ENCODE data around the gene CHST1.

DNA sequence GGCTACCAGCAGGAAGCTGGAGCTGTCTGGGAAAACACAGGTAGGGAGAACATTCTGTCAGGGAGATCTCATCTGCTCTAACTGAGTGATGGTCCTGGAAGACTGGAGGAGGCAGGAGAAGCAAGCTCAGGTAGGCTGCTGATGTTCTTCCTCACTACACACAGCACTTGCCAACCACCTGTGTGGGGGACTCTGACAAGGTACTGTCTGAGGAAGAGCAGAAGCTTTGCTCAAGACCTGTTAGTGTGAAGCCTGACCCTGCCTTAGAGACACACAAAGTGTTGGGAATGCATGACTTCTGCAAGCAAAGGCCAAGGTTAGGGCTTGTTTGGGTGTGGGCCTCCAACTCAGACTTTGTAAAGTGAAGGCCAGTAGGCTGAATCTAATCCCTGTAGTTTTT is 46.5 kb downstream of the CHST1 start:
- TF ChIP-seq ZNF114 (CRISPR knock-in tag; IDR thresholded peaks at IDR 0.05) (no peak), POLR2AphosphoS5 (IDR thresholded peaks at IDR 0.05; ENCODE audit: low read depth) (no peak), EZH2phosphoT487 (IDR thresholded peaks at IDR 0.05; ENCODE audit: unreplicated experiment) (no peak), JUNB (IDR thresholded peaks at IDR 0.05; ENCODE audit: unreplicated experiment) (no peak), EZH2 (IDR thresholded peaks at IDR 0.05; ENCODE audit: low read depth, unreplicated experiment) (no peak), STAT1 (IDR thresholded peaks at IDR 0.05; ENCODE audit: unreplicated experiment) (no peak), ZNF331 (CRISPR knock-in tag; IDR thresholded peaks at IDR 0.05; ENCODE audit: low read depth) (no peak), NANOG (IDR thresholded peaks at IDR 0.05; ENCODE audit: borderline replicate concordance) (no peak)
- TF ChIP-seq, protein P1, sequence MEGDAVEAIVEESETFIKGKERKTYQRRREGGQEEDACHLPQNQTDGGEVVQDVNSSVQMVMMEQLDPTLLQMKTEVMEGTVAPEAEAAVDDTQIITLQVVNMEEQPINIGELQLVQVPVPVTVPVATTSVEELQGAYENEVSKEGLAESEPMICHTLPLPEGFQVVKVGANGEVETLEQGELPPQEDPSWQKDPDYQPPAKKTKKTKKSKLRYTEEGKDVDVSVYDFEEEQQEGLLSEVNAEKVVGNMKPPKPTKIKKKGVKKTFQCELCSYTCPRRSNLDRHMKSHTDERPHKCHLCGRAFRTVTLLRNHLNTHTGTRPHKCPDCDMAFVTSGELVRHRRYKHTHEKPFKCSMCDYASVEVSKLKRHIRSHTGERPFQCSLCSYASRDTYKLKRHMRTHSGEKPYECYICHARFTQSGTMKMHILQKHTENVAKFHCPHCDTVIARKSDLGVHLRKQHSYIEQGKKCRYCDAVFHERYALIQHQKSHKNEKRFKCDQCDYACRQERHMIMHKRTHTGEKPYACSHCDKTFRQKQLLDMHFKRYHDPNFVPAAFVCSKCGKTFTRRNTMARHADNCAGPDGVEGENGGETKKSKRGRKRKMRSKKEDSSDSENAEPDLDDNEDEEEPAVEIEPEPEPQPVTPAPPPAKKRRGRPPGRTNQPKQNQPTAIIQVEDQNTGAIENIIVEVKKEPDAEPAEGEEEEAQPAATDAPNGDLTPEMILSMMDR (conservative IDR thresholded peaks at IDR 0.05; ENCODE audit: low read depth in 2 of 2), result no peak
- TF ChIP-seq, protein P2, sequence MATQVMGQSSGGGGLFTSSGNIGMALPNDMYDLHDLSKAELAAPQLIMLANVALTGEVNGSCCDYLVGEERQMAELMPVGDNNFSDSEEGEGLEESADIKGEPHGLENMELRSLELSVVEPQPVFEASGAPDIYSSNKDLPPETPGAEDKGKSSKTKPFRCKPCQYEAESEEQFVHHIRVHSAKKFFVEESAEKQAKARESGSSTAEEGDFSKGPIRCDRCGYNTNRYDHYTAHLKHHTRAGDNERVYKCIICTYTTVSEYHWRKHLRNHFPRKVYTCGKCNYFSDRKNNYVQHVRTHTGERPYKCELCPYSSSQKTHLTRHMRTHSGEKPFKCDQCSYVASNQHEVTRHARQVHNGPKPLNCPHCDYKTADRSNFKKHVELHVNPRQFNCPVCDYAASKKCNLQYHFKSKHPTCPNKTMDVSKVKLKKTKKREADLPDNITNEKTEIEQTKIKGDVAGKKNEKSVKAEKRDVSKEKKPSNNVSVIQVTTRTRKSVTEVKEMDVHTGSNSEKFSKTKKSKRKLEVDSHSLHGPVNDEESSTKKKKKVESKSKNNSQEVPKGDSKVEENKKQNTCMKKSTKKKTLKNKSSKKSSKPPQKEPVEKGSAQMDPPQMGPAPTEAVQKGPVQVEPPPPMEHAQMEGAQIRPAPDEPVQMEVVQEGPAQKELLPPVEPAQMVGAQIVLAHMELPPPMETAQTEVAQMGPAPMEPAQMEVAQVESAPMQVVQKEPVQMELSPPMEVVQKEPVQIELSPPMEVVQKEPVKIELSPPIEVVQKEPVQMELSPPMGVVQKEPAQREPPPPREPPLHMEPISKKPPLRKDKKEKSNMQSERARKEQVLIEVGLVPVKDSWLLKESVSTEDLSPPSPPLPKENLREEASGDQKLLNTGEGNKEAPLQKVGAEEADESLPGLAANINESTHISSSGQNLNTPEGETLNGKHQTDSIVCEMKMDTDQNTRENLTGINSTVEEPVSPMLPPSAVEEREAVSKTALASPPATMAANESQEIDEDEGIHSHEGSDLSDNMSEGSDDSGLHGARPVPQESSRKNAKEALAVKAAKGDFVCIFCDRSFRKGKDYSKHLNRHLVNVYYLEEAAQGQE (IDR thresholded peaks at IDR 0.05; ENCODE audit: unreplicated experiment), result no peak

Measured in GM23338 (cell line).